Spleen (tissue), 11 donors: Measurements from ENCODE around the gene GMPS. TPM values are rescaled to one million over a fixed set of nuclear protein-coding genes. Genes with fewer than 3 reads are reported as not detected.

Source experiments
- DNase-seq: peaks from one replicate; pipeline ENCODE4 v3.0.0-alpha.2; 2020
- H3K27ac ChIP-seq, 8 donors: fragments of 200-600 bp; sonication (generic) in 7 of 8; 1 replicate in 4 of 8; 2 replicates in 4 of 8; pipeline versions ENCODE4 v1.5.0 to v1.8.0; 2016 to 2021; ENCODE audit warnings: inconsistent platforms in 4 of 8, mild to moderate bottlenecking in 4 of 8, moderate library complexity in 1 of 8
- H3K27me3 ChIP-seq, 7 donors: fragments of 200-600 bp; sonication (generic) in 6 of 7; replicated peaks in 1 of 7; 1 replicate in 4 of 7; 2 replicates in 3 of 7; pipeline versions ENCODE4 v1.5.0 to v1.8.0; 2016 to 2021; ENCODE audit warnings: inconsistent platforms in 3 of 7, mild to moderate bottlenecking in 1 of 7
- H3K36me3 ChIP-seq, 6 donors: fragments of 200-600 bp; sonication (generic) in 5 of 6; 1 replicate in 4 of 6; 2 replicates in 2 of 6; pipeline versions ENCODE4 v1.5.0 to v1.8.0; 2016 to 2021; ENCODE audit warnings: inconsistent platforms in 2 of 6
- H3K4me1 ChIP-seq, 6 donors: fragments of 200-600 bp; sonication (generic) in 5 of 6; 1 replicate in 3 of 6; 2 replicates in 3 of 6; pipeline versions ENCODE4 v1.5.0 to v1.8.0; 2016 to 2021; ENCODE audit warnings: inconsistent platforms in 3 of 6
- H3K4me3 ChIP-seq, 8 donors: fragments of 200-600 bp; sonication (generic) in 7 of 8; 1 replicate in 4 of 8; 2 replicates in 4 of 8; pipeline versions ENCODE4 v1.5.0 to v1.8.0; 2016 to 2021; ENCODE audit warnings: inconsistent platforms in 4 of 8, mild to moderate bottlenecking in 4 of 8, moderate library complexity in 2 of 8
- H3K9me3 ChIP-seq, 8 donors: fragments of 200-600 bp; sonication (generic) in 7 of 8; 1 replicate in 4 of 8; 2 replicates in 4 of 8; pipeline versions ENCODE4 v1.5.0 to v1.8.0; 2016 to 2021; ENCODE audit warnings: inconsistent platforms in 4 of 8
- POLR2A ChIP-seq, 3 donors: fragments of 450-650 bp; IDR thresholded peaks; one replicate each; pipeline ENCODE4 v1.5.1; 2017; ENCODE audit warnings: antibody characterized with exemption in 3 of 3, mild to moderate bottlenecking in 1 of 3
- POLR2AphosphoS5 ChIP-seq, 3 donors: sonication (generic); formaldehyde crosslinking; IDR thresholded peaks; one replicate each; pipeline ENCODE4 v1.5.1; 2017; ENCODE audit warnings: antibody characterized with exemption in 3 of 3
- WGBS, 5 donors: extraction: QIAGEN DNeasy Blood & Tissue Kit in 3 of 5; methylation state at CpG; one replicate each; pipeline versions ENCODE4 v1.1.5 to v1.1.7; 2013 to 2018; 5-methylcytosine and 5-hydroxymethylcytosine counted together
- intact Hi-C: fragments of 100-400 bp; cut with DNase I; formaldehyde crosslinking; loops from one replicate; pipeline ENCODE4 v1.15.0; 2023; ENCODE audit warnings: low total_unique reads
- polyA plus RNA-seq, 3 donors: library from polyadenylated mRNA; stranded (reverse); fragments of 200-250 nt; gene quantifications; one replicate each; pipeline ENCODE4 v1.2.1, GENCODE V29; 2013
- total RNA-seq, 7 donors: library from RNA; depleted of rRNA in 3 of 7; stranded (reverse); fragments of >200 nt in 3 of 7; fragmentation: NEBNext Ultra II Directional in 4 of 7; extraction: Animal tissue kit (Norgen Biotek cat#: 25700) in 4 of 7; gene quantifications; one replicate each; pipeline versions ENCODE4 v1.1.0 to v1.2.1, GENCODE V29; 2016 to 2021
- TF ChIP-seq, protein P1 (sequence below), 11 experiments: fragments of 200-600 bp in 7 of 11; fragments of 450-650 bp in 4 of 11; sonication (generic) in 4 of 11; IDR thresholded peaks in 8 of 11; conservative IDR thresholded peaks in 3 of 11; 1 replicate in 7 of 11; 2 replicates in 4 of 11; pipeline versions ENCODE4 v1.4.0 to v1.8.0; 2016 to 2021; ENCODE audit warnings: antibody characterized with exemption in 11 of 11, inconsistent platforms in 4 of 11, mild to moderate bottlenecking in 1 of 11
- donor health status: healthy with polysubstance abuse.
- donor health status: DM: no; HTN: no; CAD: no; lungs with moderate emphysema.
- donor health status: DM: no; HTN: no; CAD: no.
- donor health status: Bipolar disorder and iron deficiency.
- donor health status: healthy.
- donor health status: DM: no; HTN: no; CAD: no.
- donor health status: DM: yes; HTN: yes; CAD: no.

The GMPS gene
- total and polyA plus RNA-seq, 10 donors, result 10.8 to 47.4 (median 35.7) TPM

DNA sequence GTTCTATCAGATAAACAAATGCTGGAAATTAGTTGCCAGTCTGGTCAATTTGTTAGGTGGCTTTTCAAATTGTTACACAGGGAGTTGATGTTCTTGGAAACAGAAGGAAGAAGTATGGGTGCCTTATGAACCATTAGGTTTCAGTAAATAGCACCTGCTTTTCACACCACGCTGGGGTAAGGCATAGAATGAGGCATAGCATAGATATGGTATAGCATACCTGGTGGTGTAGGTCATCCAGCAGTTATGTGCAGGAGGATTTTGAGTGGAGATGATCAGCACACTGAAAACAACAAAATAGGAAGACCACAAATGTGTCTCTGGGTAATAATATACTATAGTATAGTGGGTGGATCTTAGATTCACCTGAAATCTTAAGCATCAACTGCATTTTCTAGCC, 121.4 kb downstream of the GMPS start:
- Histone ChIP-seq H3K4me1 (no peaks in the 10 kb centered on the region), H3K36me3 (no peaks in the 10 kb centered on the region), H3K27ac (no peak overlapping the region), H3K4me3 (no peak overlapping the region), H3K9me3 (no peaks in the 10 kb centered on the region), H3K27me3 (no peaks in the 10 kb centered on the region)
- WGBS, 5 donors, result 78 to 96% (median 91%) methylated on average over 1 of the region's 1 CpG
- TF ChIP-seq, protein P1, sequence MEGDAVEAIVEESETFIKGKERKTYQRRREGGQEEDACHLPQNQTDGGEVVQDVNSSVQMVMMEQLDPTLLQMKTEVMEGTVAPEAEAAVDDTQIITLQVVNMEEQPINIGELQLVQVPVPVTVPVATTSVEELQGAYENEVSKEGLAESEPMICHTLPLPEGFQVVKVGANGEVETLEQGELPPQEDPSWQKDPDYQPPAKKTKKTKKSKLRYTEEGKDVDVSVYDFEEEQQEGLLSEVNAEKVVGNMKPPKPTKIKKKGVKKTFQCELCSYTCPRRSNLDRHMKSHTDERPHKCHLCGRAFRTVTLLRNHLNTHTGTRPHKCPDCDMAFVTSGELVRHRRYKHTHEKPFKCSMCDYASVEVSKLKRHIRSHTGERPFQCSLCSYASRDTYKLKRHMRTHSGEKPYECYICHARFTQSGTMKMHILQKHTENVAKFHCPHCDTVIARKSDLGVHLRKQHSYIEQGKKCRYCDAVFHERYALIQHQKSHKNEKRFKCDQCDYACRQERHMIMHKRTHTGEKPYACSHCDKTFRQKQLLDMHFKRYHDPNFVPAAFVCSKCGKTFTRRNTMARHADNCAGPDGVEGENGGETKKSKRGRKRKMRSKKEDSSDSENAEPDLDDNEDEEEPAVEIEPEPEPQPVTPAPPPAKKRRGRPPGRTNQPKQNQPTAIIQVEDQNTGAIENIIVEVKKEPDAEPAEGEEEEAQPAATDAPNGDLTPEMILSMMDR (IDR thresholded peaks at IDR 0.05 in 8 of 11, conservative IDR thresholded peaks at IDR 0.05 in 3 of 11), result no peak
- TF ChIP-seq POLR2A (IDR thresholded peaks at IDR 0.05) (no peak), POLR2AphosphoS5 (IDR thresholded peaks at IDR 0.05) (no peak)
- no peak for DNase-seq
- intact Hi-C loops, result no loop called here

Other genes starting within 250 kb of the GMPS start
- gene PLCH1, start 125.6 kb upstream of the GMPS start, total RNA-seq, result under 1 TPM in 6 of 7 donors, not detected in 1; 0.06 to 0.37 (median 0.23) TPM
- under 1 TPM; 0.02 to 0.04 (median 0.03) TPM for gene PLCH1, start 125.6 kb upstream of the GMPS start, polyA plus RNA-seq
- gene C3orf33, start 64.4 kb upstream of the GMPS start, total RNA-seq, result 1 to 10 TPM; 1.6 to 6.0 (median 2.2) TPM
- gene C3orf33, start 64.4 kb upstream of the GMPS start, polyA plus RNA-seq, result 1 to 10 TPM; 1.5 to 2.9 (median 1.8) TPM
- gene SLC33A1, start 16.2 kb upstream of the GMPS start, total RNA-seq, result 10 to 100 TPM; 23.4 to 37.4 (median 26.8) TPM
- 1 to 10 TPM; 5.0 to 6.7 (median 6.6) TPM for gene SLC33A1, start 16.2 kb upstream of the GMPS start, polyA plus RNA-seq
- gene KCNAB1, start 249.9 kb downstream of the GMPS start, total RNA-seq, result 10 to 100 TPM in 1 of 7 donors, 1 to 10 TPM in 6; 1.4 to 10.5 (median 7.8) TPM
- gene KCNAB1, start 249.9 kb downstream of the GMPS start, polyA plus RNA-seq, result 1 to 10 TPM in 1 of 3 donors, under 1 TPM in 2; 0.59 to 5.6 (median 0.85) TPM